Testis (tissue), 3 donors: ENCODE measurements around the gene FATE1. TPM values are rescaled to one million over a fixed set of nuclear protein-coding genes. Genes with fewer than 3 reads are reported as not detected.

Experiments
- DNase-seq: peaks from one replicate; pipeline ENCODE4 v3.0.0-alpha.2; 2019
- H3K27ac ChIP-seq, 2 donors: fragments of 200-600 bp; sonication (generic); one replicate each; pipeline ENCODE4 v1.5.1; 2019
- H3K27me3 ChIP-seq: fragments of 200-600 bp; sonication (generic); one replicate; pipeline ENCODE4 v1.5.1; 2019
- H3K36me3 ChIP-seq: fragments of 200-600 bp; sonication (generic); one replicate; pipeline ENCODE4 v1.5.1; 2017; ENCODE audit warnings: low read depth; ENCODE audit errors: missing control alignments
- H3K4me1 ChIP-seq: fragments of 200-600 bp; sonication (generic); one replicate; pipeline ENCODE4 v1.5.1; 2019
- H3K4me3 ChIP-seq, 2 donors: fragments of 200-600 bp; sonication (generic); one replicate each; pipeline ENCODE4 v1.5.1; 2017 to 2019
- H3K9me3 ChIP-seq: fragments of 200-600 bp; sonication (generic); one replicate; pipeline ENCODE4 v1.5.1; 2017
- CTCF ChIP-seq, 3 experiments: fragments of 450-650 bp in 2 of 3; fragments of 200-600 bp in 1 of 3; sonication (generic) in 1 of 3; IDR thresholded peaks; one replicate each; pipeline ENCODE4 v1.5.1; 2016 to 2019; ENCODE audit warnings: antibody characterized with exemption in 3 of 3, mild to moderate bottlenecking in 2 of 3, moderate library complexity in 1 of 3
- POLR2A ChIP-seq: fragments of 450-650 bp; IDR thresholded peaks from one replicate; pipeline ENCODE4 v1.6.1; 2017; ENCODE audit warnings: antibody characterized with exemption, mild to moderate bottlenecking, moderate library complexity
- WGBS, 2 donors: methylation state at CpG; one replicate each; pipeline ENCODE4 v1.1.5; 2018; 5-methylcytosine and 5-hydroxymethylcytosine counted together
- intact Hi-C: fragments of 100-400 bp; cut with DNase I; formaldehyde crosslinking; loops from one replicate; pipeline ENCODE4 v1.15.1; 2023; ENCODE audit warnings: low total_unique reads
- polyA plus RNA-seq: library from polyadenylated mRNA; stranded (reverse); fragments of 350-450 nt; fragmentation: Illumina TruSeq; extraction: RNeasy Lipid Tissue Mini Kit (QIAGEN cat#74804); gene quantifications from one replicate; pipeline ENCODE4 v1.2.3, GENCODE V29; 2014; ENCODE audit warnings: low read depth, low replicate concordance; ENCODE audit not compliant: insufficient read depth
- total RNA-seq, 2 donors: library from RNA; depleted of rRNA; stranded (reverse); fragments of >200 nt; gene quantifications; one replicate each; pipeline ENCODE4 v1.2.3, GENCODE V29; 2016

FATE1 gene
- total and polyA plus RNA-seq, 3 donors from 2014 or later = 482 to 1,316 (median 890) TPM

- Histone ChIP-seq H3K9me3 (no peaks in the 10 kb centered on the region), H3K27ac (no peak overlapping the region), H3K4me3 (no peak overlapping the region), H3K27me3 (no peaks in the 10 kb centered on the region), H3K4me1 (no peaks in the 10 kb centered on the region), H3K36me3 (no peaks in the 10 kb centered on the region)
- intact Hi-C loops = no loop called here
- TF ChIP-seq POLR2A (no peak), CTCF (IDR thresholded peaks at IDR 0.05) (no peak)
- WGBS, 2 donors = 66 to 80% methylated on average over 2 to 4 of the region's 5 CpGs
- DNase-seq = no peak
Observed at GRCh38 chrX:151711154-151711553, 4.7 kb upstream of the FATE1 start.

DNA sequence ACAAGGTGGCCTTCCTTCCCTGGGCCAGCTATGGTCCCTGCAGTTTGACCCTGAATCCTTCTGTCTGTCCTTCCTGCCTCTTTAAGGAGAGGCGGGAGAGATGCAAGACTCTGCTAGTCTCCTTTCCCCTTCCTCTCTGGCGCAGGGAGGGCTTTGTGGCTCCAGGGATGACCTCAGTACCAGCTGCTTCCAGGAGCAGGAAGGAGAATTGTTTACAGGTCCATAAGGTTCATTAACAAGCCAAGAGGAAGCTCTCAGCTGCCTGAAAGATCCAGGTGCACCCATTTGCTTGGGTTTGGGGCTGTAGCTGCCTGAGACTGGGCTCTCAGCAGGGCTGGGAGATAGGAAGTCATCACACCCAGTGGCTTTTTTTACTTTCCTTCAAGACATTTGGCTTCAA is 4.0 kb upstream of the FATE1 start:
- no peaks in the 10 kb centered on the region for H3K27me3 ChIP-seq
- no peak overlapping the region for H3K27ac ChIP-seq
- no peak for DNase-seq
- intact Hi-C loops = no loop called here
- no peaks in the 10 kb centered on the region for H3K9me3 ChIP-seq
- TF ChIP-seq CTCF (IDR thresholded peaks at IDR 0.05) (no peak), POLR2A (no peak)
- no peaks in the 10 kb centered on the region for H3K4me1 ChIP-seq
- H3K36me3 ChIP-seq = no peaks in the 10 kb centered on the region
- WGBS, 2 donors = 17 to 27% methylated on average over 2 of the region's 2 CpGs
- no peak overlapping the region for H3K4me3 ChIP-seq

DNA sequence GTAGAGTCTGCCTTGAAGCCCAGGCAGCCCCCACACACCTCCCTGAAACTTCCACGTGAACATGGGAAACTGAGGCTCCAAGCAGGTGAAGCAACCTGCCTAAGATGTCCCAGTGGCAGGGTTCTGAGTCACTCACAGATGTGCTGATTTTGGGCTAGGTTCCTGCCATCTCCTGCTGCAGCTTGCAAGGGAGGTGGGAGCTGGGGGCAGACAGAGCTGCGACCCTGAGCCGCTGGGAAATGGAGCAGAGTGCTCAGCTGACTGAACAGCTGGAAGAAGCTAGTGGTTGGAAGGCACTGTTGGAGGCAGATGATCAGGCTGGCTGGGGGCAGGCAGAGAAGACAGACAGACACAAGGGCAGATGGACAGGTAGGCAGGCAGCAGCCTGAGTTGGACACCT is 3.6 kb upstream of the FATE1 start:
- DNase-seq = no peak
- no peak overlapping the region for H3K27ac ChIP-seq
- H3K36me3 ChIP-seq = no peaks in the 10 kb centered on the region
- 46 to 63% methylated on average over 2 to 3 of the region's 3 CpGs for WGBS, 2 donors
- TF ChIP-seq POLR2A = no peak
- TF ChIP-seq CTCF (IDR thresholded peaks at IDR 0.05) = no peak
- no peaks in the 10 kb centered on the region for H3K27me3 ChIP-seq
- no peaks in the 10 kb centered on the region for H3K9me3 ChIP-seq
- no peak overlapping the region for H3K4me3 ChIP-seq
- no peaks in the 10 kb centered on the region for H3K4me1 ChIP-seq
- intact Hi-C loops = no loop called here

- 44 to 47% methylated on average over 1 to 3 of the region's 3 CpGs for WGBS, 2 donors
Observed at GRCh38 chrX:151713849-151714248, 2.0 kb upstream of the FATE1 start.

More at GRCh38 chrX:151713849-151714248, 2.0 kb upstream of the FATE1 start:
- Histone ChIP-seq H3K27me3 (no peaks in the 10 kb centered on the region), H3K36me3 (no peaks in the 10 kb centered on the region), H3K27ac (no peak overlapping the region), H3K4me3 (no peak overlapping the region), H3K4me1 (no peaks in the 10 kb centered on the region), H3K9me3 (no peaks in the 10 kb centered on the region)
- peak; percentile 62 for DNase-seq
- intact Hi-C loops = no loop called here
- TF ChIP-seq POLR2A = no peak
- TF ChIP-seq CTCF (IDR thresholded peaks at IDR 0.05) = peak; percentile 31 to 47 (median 45)
